IPS-20b (cell line): Measurements from ENCODE around the gene AGMO.

ENCODE experiments used
- H3K27ac ChIP-seq: one replicate; pipeline ENCODE4 v1.5.1; 2013; ENCODE audit warnings: low read length
- H3K27me3 ChIP-seq: 2 replicates; pipeline ENCODE4 v1.6.1; 2013; ENCODE audit warnings: mild to moderate bottlenecking, low read length, inconsistent platforms; ENCODE audit not compliant: insufficient read depth
- H3K36me3 ChIP-seq: 2 replicates; pipeline ENCODE4 v1.6.1; 2013; ENCODE audit warnings: low read depth, mild to moderate bottlenecking, inconsistent platforms, low read length, moderate library complexity; ENCODE audit not compliant: insufficient read depth
- H3K4me1 ChIP-seq: 2 replicates; pipeline ENCODE4 v1.6.1; 2013; ENCODE audit warnings: mild to moderate bottlenecking, control low read depth, inconsistent platforms, low read length, moderate library complexity; ENCODE audit not compliant: insufficient read depth
- H3K4me3 ChIP-seq: 2 replicates; pipeline ENCODE4 v1.5.1; 2013; ENCODE audit warnings: mild to moderate bottlenecking, low read length, inconsistent platforms
- H3K9ac ChIP-seq: 2 replicates; pipeline ENCODE4 v1.6.1; 2013; ENCODE audit warnings: low read depth, mild to moderate bottlenecking, inconsistent platforms, low read length, moderate library complexity
- H3K9me3 ChIP-seq: 2 replicates; pipeline ENCODE4 v1.6.1; 2013; ENCODE audit warnings: mild to moderate bottlenecking, low read depth, low read length, inconsistent platforms; ENCODE audit not compliant: insufficient read depth

Gene AGMO

GRCh38 chr7:15407910-15408309 is 153.9 kb downstream of the AGMO start:
- Histone ChIP-seq H3K27me3 (no peaks in the 10 kb centered on the region), H3K9ac (no peak overlapping the region), H3K4me3 (no peak overlapping the region), H3K36me3 (no peaks in the 10 kb centered on the region), H3K4me1 (peaks cover 2% of the 10 kb centered on the region; the same call in 1 of the 2 replicates), H3K9me3 (no peaks in the 10 kb centered on the region), H3K27ac (no peak overlapping the region)

GRCh38 chr7:15403751-15404150 is 158.1 kb downstream of the AGMO start:
- no peak overlapping the region for H3K27ac ChIP-seq
- peaks cover 5% of the 10 kb centered on the region; the same call in 1 of the 2 replicates for H3K4me1 ChIP-seq
- H3K9ac ChIP-seq, result no peak overlapping the region
- no peak overlapping the region for H3K4me3 ChIP-seq
- no peaks in the 10 kb centered on the region for H3K36me3 ChIP-seq
- no peaks in the 10 kb centered on the region for H3K9me3 ChIP-seq
- no peaks in the 10 kb centered on the region for H3K27me3 ChIP-seq

DNA sequence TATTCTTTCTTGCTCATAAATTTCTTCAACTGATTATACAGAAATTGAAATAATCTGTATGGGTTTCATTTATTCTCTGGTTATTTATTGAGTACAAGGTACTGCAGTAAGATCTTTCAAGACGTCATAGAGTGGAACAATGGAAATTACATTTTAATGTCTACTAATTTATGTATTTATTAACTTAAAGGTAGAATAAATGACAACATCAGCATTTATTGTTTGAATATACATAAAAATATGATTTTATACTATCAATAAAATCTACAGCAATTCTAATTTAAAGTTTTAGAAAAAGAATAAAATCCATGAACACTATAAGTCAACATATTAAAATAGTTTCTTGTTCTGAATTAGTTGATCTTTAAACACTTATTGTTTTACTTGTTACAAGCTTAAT is 158.5 kb downstream of the AGMO start:
- Histone ChIP-seq H3K9me3 (no peaks in the 10 kb centered on the region), H3K4me3 (no peak overlapping the region), H3K27me3 (no peaks in the 10 kb centered on the region), H3K4me1 (peaks cover 5% of the 10 kb centered on the region; the same call in 1 of the 2 replicates), H3K27ac (no peak overlapping the region), H3K9ac (no peak overlapping the region), H3K36me3 (no peaks in the 10 kb centered on the region)

DNA sequence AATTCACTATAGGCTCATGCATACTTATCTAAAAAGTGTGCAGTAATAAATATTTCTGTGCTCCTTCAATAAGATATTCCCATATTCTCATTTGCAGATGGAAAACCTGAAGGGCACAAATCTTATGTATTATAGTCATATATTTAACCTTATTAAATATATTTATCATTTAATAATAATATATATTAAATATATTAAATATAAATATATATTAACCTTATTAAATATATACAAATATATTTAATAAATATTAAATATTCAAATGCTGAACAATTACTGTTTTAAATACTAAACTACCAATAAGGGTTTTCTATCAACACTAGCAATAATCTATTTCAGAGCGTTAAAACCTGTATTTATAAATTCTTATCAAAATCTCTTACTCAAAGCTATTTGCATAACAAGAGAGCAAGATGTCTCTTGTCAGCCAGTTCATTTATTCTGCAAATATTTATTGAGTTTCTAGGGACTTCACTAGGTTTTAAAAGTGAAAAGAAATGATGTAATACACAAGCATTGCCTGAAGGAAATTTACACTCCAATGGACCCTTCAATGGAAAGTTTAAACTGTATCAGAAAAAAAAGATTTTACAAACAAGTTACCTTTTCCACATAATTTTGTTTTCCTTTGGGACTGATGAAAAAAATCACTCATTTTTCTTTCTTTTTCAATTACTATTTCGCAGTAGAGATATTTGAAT is 159.2 kb downstream of the AGMO start:
- Histone ChIP-seq H3K36me3 (no peaks in the 10 kb centered on the region), H3K4me1 (peaks cover 5% of the 10 kb centered on the region; the same call in 1 of the 2 replicates), H3K9ac (no peak overlapping the region), H3K4me3 (no peak overlapping the region), H3K27me3 (no peaks in the 10 kb centered on the region), H3K27ac (no peak overlapping the region), H3K9me3 (no peaks in the 10 kb centered on the region)

- H3K9me3 ChIP-seq, result peaks cover 6% of the 10 kb centered on the region; the same call in 1 of the 2 replicates
- H3K27me3 ChIP-seq, result no peaks in the 10 kb centered on the region
- no peak overlapping the region for H3K9ac ChIP-seq
- peaks cover 5% of the 10 kb centered on the region; the same call in 1 of the 2 replicates for H3K4me1 ChIP-seq
- no peaks in the 10 kb centered on the region for H3K36me3 ChIP-seq
- no peak overlapping the region for H3K4me3 ChIP-seq
- H3K27ac ChIP-seq, result no peak overlapping the region
Measured at GRCh38 chr7:15400440-15400839, 161.4 kb downstream of the AGMO start.

- Histone ChIP-seq H3K27me3 (no peaks in the 10 kb centered on the region), H3K4me1 (peaks cover 5% of the 10 kb centered on the region; the same call in 1 of the 2 replicates), H3K36me3 (no peaks in the 10 kb centered on the region), H3K9me3 (peaks cover 6% of the 10 kb centered on the region; the same call in 1 of the 2 replicates), H3K27ac (no peak overlapping the region), H3K4me3 (no peak overlapping the region), H3K9ac (no peak overlapping the region)
Measured at GRCh38 chr7:15399441-15399840, 162.4 kb downstream of the AGMO start.

DNA sequence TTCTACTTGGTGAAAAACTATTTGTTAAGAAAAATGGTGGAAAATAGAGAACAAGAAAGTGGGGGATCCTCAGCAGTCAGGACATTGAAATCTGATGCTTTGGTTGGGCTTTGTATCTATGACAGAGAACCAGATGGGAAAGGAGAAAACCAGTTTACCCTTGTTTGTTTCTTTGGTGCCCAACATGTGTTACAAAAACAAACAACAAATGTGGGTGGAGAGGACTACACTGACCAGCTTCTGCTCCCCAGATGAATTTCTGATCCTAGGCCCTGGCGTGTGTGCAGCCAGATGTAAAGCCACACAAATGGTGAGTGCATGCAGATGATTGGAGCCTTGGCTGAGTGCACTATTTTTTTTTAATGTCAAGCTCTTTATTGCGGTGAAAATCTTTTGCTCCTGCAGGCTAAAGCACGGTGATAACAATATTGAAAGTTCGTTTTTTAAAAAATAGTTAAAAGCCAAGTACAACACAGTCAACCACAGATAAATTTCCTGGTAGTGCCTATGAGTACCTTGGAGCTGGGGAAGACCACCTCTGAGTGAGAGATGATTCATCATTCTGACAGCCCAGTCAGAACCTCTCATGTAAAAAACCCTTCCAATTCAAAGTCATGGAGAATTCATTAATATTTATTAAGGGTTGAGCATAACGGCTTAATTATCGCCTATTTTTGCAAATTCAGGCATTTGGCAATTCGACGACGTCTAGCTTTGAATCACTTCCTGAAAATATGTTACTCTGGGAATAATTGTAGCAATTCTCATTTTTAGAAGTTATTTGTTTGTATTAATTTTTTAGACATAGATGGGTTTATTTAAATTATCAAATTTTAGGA is 163.7 kb downstream of the AGMO start:
- H3K4me1 ChIP-seq, result peaks cover 5% of the 10 kb centered on the region; the same call in 1 of the 2 replicates
- H3K27me3 ChIP-seq, result no peaks in the 10 kb centered on the region
- H3K36me3 ChIP-seq, result no peaks in the 10 kb centered on the region
- H3K9me3 ChIP-seq, result peaks cover 6% of the 10 kb centered on the region; the same call in 1 of the 2 replicates
- no peak overlapping the region for H3K27ac ChIP-seq
- no peak overlapping the region for H3K9ac ChIP-seq
- no peak overlapping the region for H3K4me3 ChIP-seq

GRCh38 chr7:15397159-15397550 is 164.7 kb downstream of the AGMO start:
- no peak overlapping the region for H3K9ac ChIP-seq
- no peaks in the 10 kb centered on the region for H3K27me3 ChIP-seq
- H3K27ac ChIP-seq, result no peak overlapping the region
- H3K9me3 ChIP-seq, result peaks cover 6% of the 10 kb centered on the region; the same call in 1 of the 2 replicates
- H3K4me3 ChIP-seq, result no peak overlapping the region
- no peaks in the 10 kb centered on the region for H3K36me3 ChIP-seq
- H3K4me1 ChIP-seq, result no peaks in the 10 kb centered on the region

DNA sequence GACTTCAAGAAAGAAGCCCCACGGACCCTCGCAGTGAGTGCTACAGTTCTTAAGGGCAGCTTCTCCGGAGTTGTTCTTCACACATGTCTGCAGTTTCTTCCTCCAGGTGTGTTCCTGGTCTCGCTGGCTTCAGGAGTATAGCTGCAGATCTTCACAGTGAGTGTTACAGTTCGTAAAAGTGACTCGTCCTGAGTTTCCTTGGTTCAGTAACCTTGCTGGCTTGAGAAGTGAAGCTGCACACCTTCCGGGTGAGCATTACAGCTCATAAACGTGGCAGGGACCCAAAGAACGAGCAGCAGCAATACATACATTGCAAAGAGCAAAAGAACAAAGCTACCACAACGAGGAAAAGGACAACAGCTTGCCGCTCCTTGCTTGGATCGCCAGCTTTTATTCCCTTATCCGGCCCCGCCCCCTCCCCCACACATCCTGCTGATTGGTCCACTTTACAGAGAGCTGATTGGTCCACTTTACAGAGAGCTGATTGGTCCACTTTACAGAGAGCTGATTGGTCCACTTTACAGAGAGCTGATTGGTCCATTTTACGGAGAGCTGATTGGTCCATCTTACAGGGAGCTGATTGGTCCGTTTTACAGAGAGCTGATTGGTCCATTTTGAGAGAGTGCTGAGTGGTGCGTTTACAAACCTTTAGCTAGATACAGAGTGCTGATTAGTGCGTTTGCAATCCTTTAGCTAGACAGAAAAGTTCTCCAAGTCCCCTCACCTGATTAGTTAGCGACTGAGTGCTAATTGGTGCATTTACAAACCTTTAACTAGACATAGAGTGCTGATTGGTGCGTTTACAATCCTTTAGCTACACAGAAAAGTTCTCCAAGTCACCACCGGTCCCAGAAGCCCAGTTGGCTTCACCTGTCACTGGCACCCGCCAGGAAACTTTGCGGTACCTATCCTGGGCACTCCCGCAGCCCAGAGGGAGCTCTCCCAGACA is 165.3 kb downstream of the AGMO start:
- H3K27ac ChIP-seq, result no peak overlapping the region
- peaks cover 6% of the 10 kb centered on the region; the same call in 1 of the 2 replicates for H3K9me3 ChIP-seq
- no peaks in the 10 kb centered on the region for H3K4me1 ChIP-seq
- no peaks in the 10 kb centered on the region for H3K27me3 ChIP-seq
- H3K4me3 ChIP-seq, result no peak overlapping the region
- H3K36me3 ChIP-seq, result no peaks in the 10 kb centered on the region
- H3K9ac ChIP-seq, result no peak overlapping the region

- H3K27me3 ChIP-seq, result no peaks in the 10 kb centered on the region
- no peak overlapping the region for H3K27ac ChIP-seq
- no peak overlapping the region for H3K9ac ChIP-seq
- H3K36me3 ChIP-seq, result no peaks in the 10 kb centered on the region
- no peak overlapping the region for H3K4me3 ChIP-seq
- H3K9me3 ChIP-seq, result no peaks in the 10 kb centered on the region
- H3K4me1 ChIP-seq, result no peaks in the 10 kb centered on the region
Measured at GRCh38 chr7:15389073-15389472, 172.7 kb downstream of the AGMO start.

DNA sequence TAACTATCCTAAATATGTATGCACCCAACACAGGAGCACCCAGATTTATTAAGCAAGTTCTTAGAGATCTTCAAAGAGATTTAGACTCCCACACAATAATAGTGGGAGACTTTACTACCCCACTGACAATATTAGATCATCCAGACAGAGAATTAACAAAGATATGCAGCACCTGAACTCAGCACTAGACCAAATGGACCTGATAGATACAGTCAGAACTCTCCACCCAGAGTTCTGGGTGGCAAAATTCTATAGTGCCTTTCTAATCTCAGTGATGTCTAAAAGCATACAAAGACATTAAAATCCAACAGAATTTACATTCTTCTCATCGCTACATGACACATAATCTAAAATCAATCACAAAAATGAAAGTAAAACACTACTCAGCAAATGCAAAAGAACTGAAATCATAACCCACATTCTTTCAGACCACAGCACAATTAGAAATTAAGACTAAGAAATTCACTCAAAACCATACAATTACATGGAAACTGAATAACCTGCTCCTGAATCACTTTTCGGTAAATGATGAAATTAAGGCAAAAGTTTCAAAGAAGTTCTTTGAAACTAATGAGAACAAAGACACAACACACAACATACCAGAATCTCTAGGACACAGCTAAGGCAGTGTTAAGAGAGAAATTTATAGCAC is 183.2 kb downstream of the AGMO start:
- H3K9me3 ChIP-seq, result no peaks in the 10 kb centered on the region
- no peak overlapping the region for H3K9ac ChIP-seq
- no peak overlapping the region for H3K4me3 ChIP-seq
- no peak overlapping the region for H3K27ac ChIP-seq
- H3K4me1 ChIP-seq, result no peaks in the 10 kb centered on the region
- H3K36me3 ChIP-seq, result no peaks in the 10 kb centered on the region
- no peaks in the 10 kb centered on the region for H3K27me3 ChIP-seq
